Uterus (tissue), 4 donors: Measurements from ENCODE around the gene SATB2. TPM values are rescaled to one million over a fixed set of nuclear protein-coding genes. Genes with fewer than 3 reads are reported as not detected.

ENCODE experiments used
- DNase-seq, 2 donors: peaks; one replicate each; pipeline ENCODE4 v3.0.0-alpha.2; 2019 to 2020
- H3K27ac ChIP-seq, 2 donors: fragments of 200-600 bp; sonication (generic); 1 replicate in 1 of 2; 2 replicates in 1 of 2; pipeline ENCODE4 v1.5.1; 2016 to 2018
- H3K27me3 ChIP-seq, 2 donors: fragments of 200-600 bp; sonication (generic); one replicate each; pipeline ENCODE4 v1.5.1; 2018 to 2019; ENCODE audit warnings: control low read depth in 1 of 2
- H3K36me3 ChIP-seq, 2 donors: fragments of 200-600 bp; sonication (generic); one replicate each; pipeline ENCODE4 v1.5.1; 2019; ENCODE audit warnings: control low read depth in 1 of 2
- H3K4me1 ChIP-seq, 2 donors: fragments of 200-600 bp; sonication (generic); one replicate each; pipeline ENCODE4 v1.5.1; 2018 to 2019; ENCODE audit warnings: control low read depth in 1 of 2
- H3K4me3 ChIP-seq, 2 donors: fragments of 200-600 bp; sonication (generic); 1 replicate in 1 of 2; 2 replicates in 1 of 2; pipeline ENCODE4 v1.5.1; 2018 to 2019; ENCODE audit warnings: mild to moderate bottlenecking in 1 of 2
- H3K9me3 ChIP-seq, 2 donors: fragments of 200-600 bp; sonication (generic); one replicate each; pipeline ENCODE4 v1.5.1; 2019; ENCODE audit warnings: control low read depth in 1 of 2
- CTCF ChIP-seq, 4 experiments: fragments of 200-600 bp in 2 of 4; fragments of 450-650 bp in 2 of 4; sonication (generic) in 2 of 4; IDR thresholded peaks; one replicate each; pipeline ENCODE4 v1.5.1; 2016 to 2019; ENCODE audit warnings: antibody characterized with exemption in 4 of 4, mild to moderate bottlenecking in 2 of 4, moderate library complexity in 1 of 4
- POLR2A ChIP-seq, 2 donors: fragments of 450-650 bp; IDR thresholded peaks; one replicate each; pipeline ENCODE4 v1.6.1; 2016; ENCODE audit warnings: antibody characterized with exemption in 2 of 2, mild to moderate bottlenecking in 1 of 2, moderate library complexity in 1 of 2
- intact Hi-C: fragments of 100-400 bp; cut with DNase I; formaldehyde crosslinking; loops from one replicate; pipeline ENCODE4 v1.15.1; 2023; ENCODE audit warnings: low total_unique reads
- total RNA-seq, 4 donors: library from RNA; depleted of rRNA in 3 of 4; stranded (reverse); fragments of >200 nt in 3 of 4; gene quantifications; one replicate each; pipeline versions ENCODE4 v1.1.0 to v1.2.4, GENCODE V29; 2014 to 2023
- donor health status: DM: yes; HTN: yes; CAD: no.

Gene SATB2
- total RNA-seq, 4 donors from 2014 or later, result 1.0 to 8.8 (median 5.0) TPM

- intact Hi-C loops, result no loop called here
- H3K4me3 ChIP-seq, result no peak overlapping the region
- no peak for DNase-seq
- no peaks in the 10 kb centered on the region for H3K27me3 ChIP-seq
- H3K9me3 ChIP-seq, result no peaks in the 10 kb centered on the region
- no peak overlapping the region for H3K27ac ChIP-seq
- no peaks in the 10 kb centered on the region for H3K4me1 ChIP-seq
- TF ChIP-seq CTCF (IDR thresholded peaks at IDR 0.05), result no peak
- no peak for TF ChIP-seq POLR2A (IDR thresholded peaks at IDR 0.05)
- no peaks in the 10 kb centered on the region for H3K36me3 ChIP-seq
Measured at GRCh38 chr2:199384043-199384442, 73.7 kb downstream of the SATB2 start.

GRCh38 chr2:199383021-199383420, 74.7 kb downstream of the SATB2 start:
- H3K36me3 ChIP-seq, result no peaks in the 10 kb centered on the region
- H3K27ac ChIP-seq, result no peak overlapping the region
- no peaks in the 10 kb centered on the region for H3K27me3 ChIP-seq
- TF ChIP-seq POLR2A (IDR thresholded peaks at IDR 0.05) (no peak), CTCF (IDR thresholded peaks at IDR 0.05) (no peak)
- H3K9me3 ChIP-seq, result no peaks in the 10 kb centered on the region
- no peaks in the 10 kb centered on the region for H3K4me1 ChIP-seq
- H3K4me3 ChIP-seq, result no peak overlapping the region
- no peak for DNase-seq
- intact Hi-C loops, result no loop called here

GRCh38 chr2:199382091-199382490, 75.6 kb downstream of the SATB2 start:
- no peaks in the 10 kb centered on the region for H3K36me3 ChIP-seq
- no peak overlapping the region for H3K4me3 ChIP-seq
- intact Hi-C loops, result no loop called here
- no peaks in the 10 kb centered on the region for H3K27me3 ChIP-seq
- H3K9me3 ChIP-seq, result no peaks in the 10 kb centered on the region
- no peak overlapping the region for H3K27ac ChIP-seq
- no peaks in the 10 kb centered on the region for H3K4me1 ChIP-seq
- no peak for DNase-seq
- TF ChIP-seq POLR2A (IDR thresholded peaks at IDR 0.05), result no peak

GRCh38 chr2:199381531-199381930, 76.2 kb downstream of the SATB2 start:
- H3K27me3 ChIP-seq, result no peaks in the 10 kb centered on the region
- no peaks in the 10 kb centered on the region for H3K36me3 ChIP-seq
- H3K4me3 ChIP-seq, result no peak overlapping the region
- TF ChIP-seq POLR2A (IDR thresholded peaks at IDR 0.05) (no peak), CTCF (IDR thresholded peaks at IDR 0.05) (no peak)
- no peaks in the 10 kb centered on the region for H3K9me3 ChIP-seq
- DNase-seq, result no peak
- H3K4me1 ChIP-seq, result no peaks in the 10 kb centered on the region
- H3K27ac ChIP-seq, result no peak overlapping the region
- intact Hi-C loops, result no loop called here

GRCh38 chr2:199378948-199379650, 78.6 kb downstream of the SATB2 start:
- Histone ChIP-seq H3K27me3 (no peaks in the 10 kb centered on the region), H3K27ac (no peak overlapping the region), H3K9me3 (no peaks in the 10 kb centered on the region), H3K36me3 (no peaks in the 10 kb centered on the region), H3K4me1 (no peaks in the 10 kb centered on the region), H3K4me3 (no peak overlapping the region)
- TF ChIP-seq POLR2A (IDR thresholded peaks at IDR 0.05) (no peak), CTCF (IDR thresholded peaks at IDR 0.05) (no peak)
- DNase-seq, result no peak
- intact Hi-C loops, result no loop called here
